ENCODE results near the gene FARSA.

The FARSA gene

DNA sequence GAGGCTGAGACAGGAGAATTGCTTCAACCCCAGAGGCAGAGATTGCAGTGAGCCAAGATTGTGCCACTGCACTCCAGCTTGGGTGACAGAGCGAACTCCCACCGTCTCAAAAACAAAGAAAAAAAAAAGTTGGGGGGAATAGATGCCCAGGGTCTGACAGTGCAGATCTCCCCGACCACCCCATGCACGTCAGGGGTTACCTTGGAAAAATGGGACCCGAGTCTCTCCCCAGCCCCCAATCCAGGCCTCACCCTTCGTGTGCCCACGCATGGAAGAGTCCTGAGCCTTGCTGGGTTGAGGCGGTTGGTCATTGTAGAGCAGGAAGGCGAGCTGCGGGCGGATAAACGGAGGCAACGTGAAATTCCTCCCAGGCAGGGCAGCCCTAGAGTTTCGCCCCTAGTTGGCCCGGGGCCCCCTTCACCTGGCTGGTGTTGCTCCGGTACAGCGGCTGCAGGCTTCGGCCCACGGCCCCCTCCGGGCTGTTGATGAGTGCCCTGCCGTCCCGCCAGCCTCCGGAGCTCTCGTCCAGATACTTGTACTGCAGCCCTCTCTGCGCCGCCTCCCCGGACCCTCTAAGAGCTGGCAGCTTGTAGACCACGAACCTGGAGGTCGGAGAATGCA is 52.9 kb downstream of the FARSA start:
- peak; percentile 16 for DNase-seq (ENCODE audit: low read depth)
- H3K4me3 ChIP-seq (ENCODE audit: low read depth, low read length), result peak overlapping the region; percentile 79

GRCh38 chr19:12875086-12875485 is 58.4 kb downstream of the FARSA start:
- DNase-seq (ENCODE audit: low read depth), result no peak
- no peak overlapping the region for H3K4me3 ChIP-seq (ENCODE audit: low read depth, low read length)
- no peak for TF ChIP-seq CTCF (conservative IDR thresholded peaks at IDR 0.05; ENCODE audit: low read depth, low read length)

More for the DNA sequence above, 52.9 kb downstream of the FARSA start:
- TF ChIP-seq CTCF (conservative IDR thresholded peaks at IDR 0.05; ENCODE audit: low read depth, low read length), result no peak

DNA sequence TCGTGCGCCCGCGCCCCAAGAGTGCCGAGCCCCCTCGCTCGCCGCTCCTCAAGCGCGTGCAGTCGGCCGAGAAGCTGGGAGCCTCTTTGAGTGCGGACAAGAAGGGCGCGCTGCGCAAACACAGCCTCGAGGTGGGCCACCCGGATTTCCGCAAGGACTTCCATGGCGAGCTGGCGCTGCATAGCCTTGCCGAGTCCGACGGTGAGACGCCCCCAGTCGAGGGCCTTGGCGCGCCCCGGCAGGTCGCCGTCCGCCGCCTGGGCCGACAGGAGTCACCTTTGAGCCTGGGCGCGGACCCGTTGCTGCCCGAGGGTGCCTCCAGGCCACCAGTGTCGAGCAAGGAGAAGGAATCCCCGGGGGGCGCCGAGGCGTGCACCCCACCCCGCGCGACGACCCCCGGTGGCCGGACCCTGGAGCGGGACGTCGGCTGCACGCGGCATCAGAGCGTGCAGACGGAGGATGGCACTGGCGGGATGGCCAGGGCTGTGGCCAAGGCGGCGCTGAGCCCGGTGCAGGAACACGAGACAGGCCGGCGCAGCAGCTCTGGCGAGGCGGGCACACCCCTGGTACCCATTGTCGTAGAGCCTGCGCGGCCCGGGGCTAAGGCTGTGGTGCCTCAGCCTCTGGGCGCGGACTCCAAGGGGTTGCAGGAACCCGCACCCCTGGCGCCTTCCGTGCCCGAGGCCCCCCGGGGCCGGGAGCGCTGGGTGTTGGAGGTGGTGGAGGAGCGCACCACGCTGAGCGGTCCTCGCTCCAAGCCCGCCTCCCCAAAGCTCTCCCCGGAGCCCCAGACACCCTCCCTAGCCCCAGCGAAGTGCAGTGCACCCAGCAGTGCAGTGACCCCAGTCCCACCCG is 59.4 kb downstream of the FARSA start:
- DNase-seq (ENCODE audit: low read depth), result no peak
- H3K4me3 ChIP-seq (ENCODE audit: low read depth, low read length), result no peak overlapping the region
- no peak for TF ChIP-seq CTCF (conservative IDR thresholded peaks at IDR 0.05; ENCODE audit: low read depth, low read length)

GRCh38 chr19:12872941-12873890 is 60.3 kb downstream of the FARSA start:
- TF ChIP-seq CTCF (conservative IDR thresholded peaks at IDR 0.05; ENCODE audit: low read depth, low read length), result no peak
- peak; percentile 62 for DNase-seq (ENCODE audit: low read depth)
- peak overlapping the region; percentile 24 for H3K4me3 ChIP-seq (ENCODE audit: low read depth, low read length)
